Kasumi-1 (cell line): Measurements from ENCODE around the gene MRPL19.

Source experiments
- DNase-seq, 2 experiments: peaks; one replicate each; lab custom pipeline; 2025; lab: John Stamatoyannopoulos, UW

MRPL19 gene

DNA sequence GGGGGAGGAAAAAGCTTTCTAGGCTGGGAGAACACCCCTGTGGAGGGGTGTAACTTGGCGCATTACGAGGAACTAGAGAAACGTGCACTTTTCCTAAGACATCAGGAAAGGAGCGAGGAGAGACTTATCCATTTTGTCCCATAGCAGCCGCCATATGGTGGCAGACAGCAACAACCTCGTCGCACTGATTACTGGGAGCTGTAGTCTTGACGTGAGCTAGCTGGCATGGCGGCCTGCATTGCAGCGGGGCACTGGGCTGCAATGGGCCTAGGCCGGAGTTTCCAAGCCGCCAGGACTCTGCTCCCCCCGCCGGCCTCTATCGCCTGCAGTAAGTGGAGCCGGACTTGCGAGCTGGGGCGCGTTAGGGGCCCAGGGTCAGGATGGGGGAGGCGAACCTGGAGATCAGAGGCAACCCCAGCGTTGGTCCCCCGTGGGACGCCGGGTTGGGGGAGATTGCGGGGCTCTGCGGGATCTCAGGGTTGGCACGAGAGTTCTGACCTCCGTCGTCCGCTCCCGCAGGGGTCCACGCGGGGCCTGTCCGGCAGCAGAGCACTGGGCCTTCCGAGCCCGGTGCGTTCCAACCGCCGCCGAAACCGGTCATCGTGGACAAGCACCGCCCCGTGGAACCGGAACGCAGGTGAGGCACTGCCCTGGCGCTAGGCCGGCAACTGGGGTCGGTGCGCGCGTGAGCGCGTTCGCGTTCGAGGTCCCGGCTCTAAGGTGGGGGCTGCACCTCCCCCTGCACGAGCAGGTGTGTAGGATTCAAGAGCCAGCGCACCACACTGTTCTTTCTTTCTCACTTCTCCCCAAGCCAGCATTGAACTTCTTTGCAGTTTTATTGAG, at the start of gene MRPL19:
Gene MRPL19, plus strand, starts transcription at position 201 of the 843 bp plus-strand sequence. Its CDS starts 25 bp downstream, at position 226.
- peak; percentile 94 to 96 for DNase-seq

DNA sequence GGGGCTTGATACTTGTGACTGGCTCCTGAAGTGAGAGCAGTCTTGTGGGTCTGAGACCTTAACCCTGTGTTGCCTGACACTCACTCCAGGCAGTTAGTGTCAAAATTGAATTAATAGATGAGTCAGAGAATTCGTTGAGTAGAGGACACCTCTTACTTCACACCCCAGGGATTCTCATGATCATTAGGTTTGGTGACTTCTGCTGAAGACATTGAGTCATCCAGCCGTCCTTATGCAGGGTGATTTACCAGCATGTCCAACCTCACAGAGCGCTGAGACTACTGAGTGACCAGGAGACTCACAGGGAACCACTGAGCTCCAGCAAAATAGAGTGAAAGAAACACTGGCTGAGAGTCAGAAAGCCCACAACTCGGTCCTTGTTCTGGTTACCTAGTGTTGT, 49.8 kb upstream of the MRPL19 start:
- DNase-seq = no peak

DNA sequence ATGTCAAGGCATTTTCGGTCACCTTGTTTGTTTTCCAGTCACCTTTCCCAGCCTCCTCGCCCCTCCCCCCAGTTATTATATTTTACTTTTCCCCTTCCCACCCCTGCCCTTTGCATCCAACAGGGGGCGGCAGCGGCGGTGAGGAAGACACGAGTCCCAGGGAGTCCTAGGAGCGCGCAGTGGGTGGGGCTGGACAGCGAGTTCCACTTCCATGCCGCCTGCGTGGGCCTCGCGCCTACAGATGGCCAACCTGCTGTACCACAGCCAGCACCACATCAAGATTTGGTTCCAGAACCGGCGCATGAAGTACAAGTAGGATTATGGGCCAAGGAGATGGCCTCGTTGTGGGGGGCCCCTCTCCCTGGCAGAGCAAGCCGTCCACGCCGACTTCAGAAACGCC, 48.6 kb upstream of the MRPL19 start:
- no peak for DNase-seq

DNA sequence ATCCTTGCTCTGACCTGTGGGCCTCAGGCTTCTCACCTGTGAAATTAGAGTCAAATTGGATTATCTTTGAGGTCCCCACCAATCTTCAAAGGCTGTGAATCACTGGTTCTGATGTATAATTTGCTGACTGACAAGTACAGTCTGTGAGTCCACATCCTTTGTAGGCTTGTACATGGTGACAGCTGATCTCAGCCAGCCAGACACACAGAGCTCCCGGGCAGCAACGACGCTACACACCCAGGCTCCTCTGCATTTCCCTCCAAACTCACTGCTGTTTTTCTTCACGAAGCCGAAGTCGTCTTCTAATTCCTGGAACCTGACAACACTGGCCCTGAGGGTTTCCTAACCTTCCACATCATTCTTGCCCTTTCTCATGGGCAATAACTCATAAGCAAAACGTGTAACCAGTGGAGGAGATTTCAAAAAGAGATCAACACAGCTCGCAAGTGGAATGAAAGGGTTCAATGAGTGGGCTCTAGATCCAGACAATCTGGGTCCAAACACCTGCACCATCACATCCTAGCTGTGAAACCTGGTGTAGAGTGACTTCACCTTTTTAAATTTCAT, 47.9 kb upstream of the MRPL19 start:
- no peak for DNase-seq

DNA sequence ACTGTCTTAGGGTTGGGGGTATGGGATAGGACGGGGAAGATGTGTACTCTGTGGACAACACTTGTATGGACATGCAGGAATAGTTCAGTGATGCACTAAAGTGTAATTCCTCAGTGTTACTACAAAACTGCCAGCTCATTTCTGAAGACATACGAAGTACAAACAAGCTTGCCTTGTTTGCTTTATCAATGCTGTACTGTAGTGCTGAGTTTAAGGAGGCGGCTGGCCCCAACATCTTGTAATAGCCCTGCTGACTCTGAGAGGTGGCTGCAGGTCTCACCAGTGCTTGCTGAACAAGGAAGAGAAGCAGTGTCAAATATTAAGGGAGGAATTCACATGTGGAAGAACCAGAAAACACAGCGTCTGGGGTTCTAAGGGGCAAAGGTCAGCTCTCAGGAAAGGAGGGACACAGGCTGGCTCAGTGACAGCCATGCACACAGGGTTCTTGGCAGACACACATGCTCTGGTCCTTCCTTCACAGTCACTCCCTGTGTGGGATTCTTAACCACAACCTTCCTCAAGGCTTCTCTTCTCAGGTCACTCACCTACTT, 46.0 kb upstream of the MRPL19 start:
- no peak for DNase-seq

DNA sequence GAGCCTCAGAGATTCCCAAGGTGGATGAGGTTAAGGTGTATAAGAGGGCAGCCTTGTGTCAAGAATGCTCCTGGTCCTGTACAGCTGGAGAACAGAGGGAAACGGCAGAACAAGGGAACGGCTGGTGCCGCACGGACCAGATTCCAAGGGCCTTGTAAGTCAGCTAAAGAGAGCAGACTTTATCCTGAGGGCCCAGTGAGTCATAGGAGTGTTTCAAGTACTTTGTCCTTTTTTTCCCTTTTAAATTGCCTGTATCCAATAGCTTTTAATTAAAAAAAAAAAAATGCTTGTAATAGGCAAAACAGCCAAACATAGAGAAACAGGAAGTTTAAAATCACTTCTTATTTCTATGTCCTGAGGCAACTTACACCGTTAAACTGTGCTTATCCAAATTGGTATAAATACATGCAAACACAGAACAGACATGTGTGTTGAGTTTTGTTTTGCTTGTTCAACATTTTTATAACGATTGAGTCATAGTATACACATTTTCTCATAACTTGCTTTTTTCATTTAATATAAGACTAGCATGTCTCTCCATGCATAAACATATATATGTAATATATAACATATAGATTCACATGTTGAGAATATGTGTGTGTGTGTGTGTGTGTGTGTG, 43.8 kb upstream of the MRPL19 start:
- no peak for DNase-seq

DNA sequence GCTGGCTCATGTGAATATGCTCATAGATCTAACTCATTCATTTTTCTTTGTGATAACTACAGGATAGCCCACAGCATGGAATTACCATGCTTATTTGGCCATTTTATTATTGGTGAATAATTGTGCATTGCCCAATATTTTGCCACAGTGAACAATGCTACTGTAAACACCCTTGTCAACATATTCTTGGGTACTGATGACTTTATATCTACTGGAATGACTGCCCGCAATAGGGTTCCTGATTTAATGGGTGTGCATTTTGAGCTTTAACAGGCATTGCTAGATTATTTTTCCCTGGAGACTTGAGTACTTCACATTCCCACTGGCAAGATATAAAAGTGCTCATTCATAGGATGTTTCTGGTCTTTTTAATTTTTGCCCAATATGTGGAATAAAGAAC, 43.1 kb upstream of the MRPL19 start:
- DNase-seq = no peak

DNA sequence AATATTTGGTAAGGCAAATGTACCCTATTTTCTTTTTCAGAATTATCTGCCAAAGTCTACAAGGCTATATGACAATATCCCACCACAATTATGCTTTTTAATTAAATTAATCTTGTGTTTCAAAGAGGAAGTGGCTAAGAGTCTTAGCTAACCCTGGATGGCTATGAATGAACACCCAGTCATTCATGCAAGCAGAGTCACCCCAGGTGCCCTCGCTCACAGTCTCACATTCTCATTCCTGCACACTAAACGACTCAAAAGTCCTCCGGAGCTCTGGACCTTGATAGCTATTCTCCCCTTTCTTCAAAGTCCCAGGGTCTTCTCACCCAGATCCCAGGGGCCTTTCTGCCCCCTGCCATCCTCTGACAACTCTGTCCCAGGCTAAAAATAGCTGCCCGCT, 42.1 kb upstream of the MRPL19 start:
- DNase-seq = no peak

DNA sequence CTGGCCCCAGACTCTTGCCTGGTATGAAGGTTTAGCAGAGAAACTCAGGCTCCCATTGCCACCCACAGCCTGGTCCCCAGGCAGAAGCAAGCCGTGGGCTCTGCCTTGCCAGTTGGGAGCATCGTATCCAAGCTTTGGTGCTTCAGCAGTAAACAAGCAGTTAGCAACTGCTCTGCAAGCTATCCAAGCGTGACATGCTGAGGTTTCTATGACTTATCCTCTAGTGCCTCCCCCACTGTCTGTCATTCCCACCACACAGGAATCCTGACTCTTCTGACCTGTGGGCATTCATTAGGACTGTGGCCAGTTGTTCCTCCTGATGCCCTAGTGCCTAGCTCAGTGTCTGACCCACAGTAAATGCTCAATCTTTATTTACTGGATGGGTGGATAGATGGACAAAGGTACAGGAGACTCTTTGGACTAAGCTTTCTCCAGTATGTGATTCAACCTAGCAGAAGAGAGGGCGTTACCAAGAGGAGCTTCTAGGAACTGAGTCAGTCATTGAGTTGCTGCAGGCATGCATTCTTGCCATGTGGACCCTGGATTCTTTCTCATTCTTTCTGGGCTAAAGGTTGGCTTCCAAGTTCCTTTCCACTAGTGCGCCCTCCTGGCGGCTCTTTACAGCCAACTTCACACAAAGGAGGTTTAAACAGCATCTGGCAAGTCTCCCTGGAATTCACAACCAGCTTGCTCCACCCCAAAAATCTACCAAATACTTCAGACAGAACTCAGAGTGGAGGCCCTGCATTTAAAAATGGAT, 40.6 kb upstream of the MRPL19 start:
- no peak for DNase-seq

DNA sequence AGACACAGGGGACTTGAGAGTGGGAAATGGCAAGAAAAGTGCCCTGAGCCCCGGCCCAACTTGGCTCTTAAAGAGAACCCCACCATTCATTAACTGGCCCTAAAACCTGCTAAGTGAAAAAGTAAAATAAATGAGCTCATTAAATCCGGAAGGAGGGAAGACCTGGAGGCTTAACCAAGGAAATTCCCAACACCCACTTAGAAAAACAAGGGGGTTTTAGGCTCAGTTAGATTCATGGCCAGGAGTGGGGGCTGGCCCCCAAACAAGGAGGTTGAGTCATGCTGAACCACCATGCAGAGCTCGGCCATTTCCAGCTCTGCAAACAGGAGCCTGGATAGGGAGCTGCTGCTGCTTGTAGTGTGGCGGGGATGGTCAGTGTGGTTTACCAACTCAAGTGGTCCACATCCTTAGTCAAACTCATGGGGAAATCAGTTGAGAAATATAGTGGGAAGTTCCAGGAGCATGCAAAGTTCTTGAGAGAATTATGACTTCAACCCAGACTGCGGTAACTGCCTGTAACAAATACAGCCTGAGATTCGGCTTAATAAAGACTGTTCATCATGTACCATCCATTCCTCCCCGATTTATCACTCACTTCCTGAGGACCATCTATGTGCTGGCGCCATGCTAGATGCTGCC, 39.7 kb upstream of the MRPL19 start:
- no peak for DNase-seq

DNA sequence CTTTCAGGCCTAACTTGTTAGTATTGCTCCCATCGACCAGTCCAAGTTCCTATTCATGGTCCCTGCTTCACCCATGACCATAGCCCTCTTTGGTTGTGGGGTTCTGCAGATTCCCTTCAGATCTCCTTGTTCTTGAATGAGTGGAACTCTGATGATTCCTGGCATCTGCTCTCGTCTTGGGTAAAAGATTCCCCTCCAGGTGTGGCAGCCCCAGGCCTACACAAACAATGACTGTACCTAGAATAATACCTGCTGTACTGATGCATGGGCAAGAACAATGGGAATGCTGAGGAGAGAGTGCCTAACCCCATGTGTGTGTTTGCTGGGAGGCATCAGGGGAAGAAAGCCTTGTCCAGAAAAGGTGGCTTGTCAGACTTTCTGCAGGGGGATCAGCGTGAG, 39.2 kb upstream of the MRPL19 start:
- DNase-seq = no peak

DNA sequence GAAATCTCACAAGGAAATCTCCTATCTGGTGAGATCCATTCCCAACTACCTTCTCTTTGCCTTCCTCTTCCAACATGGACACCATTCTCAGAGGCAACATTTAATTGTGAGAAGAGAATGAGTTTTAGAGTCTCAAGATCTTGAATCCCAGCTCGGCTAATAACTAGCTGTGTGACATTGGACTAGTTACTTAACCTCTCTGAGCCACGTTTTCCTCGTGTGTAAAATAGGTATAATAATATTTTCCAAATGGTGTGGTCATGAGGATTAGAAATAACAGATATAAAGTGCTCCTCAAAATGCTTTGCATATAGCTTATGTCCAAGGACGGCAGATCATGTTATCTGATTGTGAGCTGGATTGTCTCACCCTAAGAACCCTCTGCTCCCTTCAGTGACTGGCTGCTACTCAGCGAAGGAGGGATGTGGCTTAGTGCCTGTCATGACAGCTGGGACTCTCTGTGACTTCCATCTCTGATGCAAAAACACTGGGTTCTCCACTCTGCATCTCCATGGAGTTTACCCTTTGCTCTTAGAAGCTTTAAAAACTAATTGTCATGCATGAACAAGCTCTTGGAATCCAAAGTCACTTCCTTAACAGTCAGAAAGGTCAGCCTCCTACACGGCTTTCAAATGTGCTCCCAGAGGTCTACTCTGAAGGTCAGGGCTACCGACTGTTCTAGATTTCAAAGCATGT, 38.4 kb upstream of the MRPL19 start:
- no peak for DNase-seq

DNA sequence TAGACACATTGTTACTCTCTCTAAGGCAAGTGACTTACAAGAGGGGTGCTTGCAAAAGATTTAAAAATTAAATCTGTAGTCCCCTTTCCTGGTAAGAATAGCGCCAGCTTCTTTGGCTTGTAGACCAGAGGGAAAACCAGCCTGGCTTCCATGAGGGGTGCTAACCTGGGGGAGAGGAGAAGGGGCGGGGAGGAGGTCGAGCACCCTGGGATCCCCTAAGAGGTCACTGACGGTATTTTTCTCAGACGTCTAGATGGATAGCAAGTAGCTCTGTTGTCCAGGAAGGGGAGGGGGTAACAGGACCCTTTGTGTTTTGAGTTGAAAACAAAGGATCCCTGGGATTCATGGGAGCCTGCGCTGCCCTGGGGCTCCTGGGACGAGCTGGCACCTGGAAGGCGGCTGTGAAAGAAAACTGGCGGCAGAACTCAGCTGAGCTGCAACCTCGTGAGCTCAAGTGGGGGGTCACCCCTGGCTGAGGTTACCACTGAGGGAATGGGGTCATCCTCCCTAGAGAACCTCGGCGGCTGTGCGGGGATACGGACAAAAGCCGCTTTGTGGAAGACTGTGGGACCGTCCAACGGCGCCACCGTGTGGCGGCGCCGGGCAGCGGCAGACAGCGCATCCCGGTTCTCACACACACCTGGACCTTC, 37.8 kb upstream of the MRPL19 start:
- DNase-seq = peak; percentile 26 to 39

DNA sequence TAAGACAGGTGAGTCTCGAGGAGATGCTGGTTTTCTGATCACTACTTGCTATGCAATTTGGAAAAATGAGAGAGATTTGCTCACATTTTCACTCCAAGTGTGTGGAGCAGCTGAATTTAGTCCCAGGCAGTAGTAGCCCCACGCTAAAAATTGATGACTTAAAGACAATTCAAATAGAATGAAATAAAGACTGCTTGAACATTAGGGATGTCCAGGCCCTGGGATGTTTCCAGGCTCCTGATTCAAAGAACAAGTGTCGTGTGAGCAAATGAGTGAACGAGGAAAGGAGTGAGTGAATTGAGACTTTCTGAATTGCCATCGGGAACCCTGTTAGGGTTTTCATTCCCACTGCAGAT, 37.3 kb upstream of the MRPL19 start:
- no peak for DNase-seq

DNA sequence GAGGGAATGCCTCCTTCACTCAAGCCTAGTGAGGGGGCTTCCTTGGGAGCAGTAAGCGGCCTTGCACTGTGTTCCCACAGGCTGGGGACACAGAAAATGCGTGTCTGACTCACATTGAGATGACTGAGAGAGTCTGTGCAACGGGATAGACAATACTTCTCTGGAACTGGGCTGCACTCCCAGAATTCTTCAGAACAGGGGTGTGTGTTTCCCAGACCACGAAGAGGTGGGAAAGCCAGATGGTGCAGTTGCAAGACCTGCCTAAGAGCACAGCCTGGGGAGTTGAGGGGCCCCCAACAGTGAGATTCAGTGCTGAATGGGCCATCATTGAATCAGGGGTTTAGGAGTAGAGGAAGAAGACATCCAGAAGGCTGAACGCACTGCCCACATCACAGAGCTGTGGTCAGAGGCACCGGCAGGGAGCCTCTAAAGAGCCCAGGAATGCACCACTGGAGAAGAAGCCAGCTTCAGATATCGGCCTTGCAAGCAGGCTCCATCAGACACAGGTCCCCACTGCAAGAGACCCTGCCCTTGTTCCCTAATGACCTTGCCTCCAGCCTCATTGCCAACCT, 36.6 kb upstream of the MRPL19 start:
- no peak for DNase-seq

DNA sequence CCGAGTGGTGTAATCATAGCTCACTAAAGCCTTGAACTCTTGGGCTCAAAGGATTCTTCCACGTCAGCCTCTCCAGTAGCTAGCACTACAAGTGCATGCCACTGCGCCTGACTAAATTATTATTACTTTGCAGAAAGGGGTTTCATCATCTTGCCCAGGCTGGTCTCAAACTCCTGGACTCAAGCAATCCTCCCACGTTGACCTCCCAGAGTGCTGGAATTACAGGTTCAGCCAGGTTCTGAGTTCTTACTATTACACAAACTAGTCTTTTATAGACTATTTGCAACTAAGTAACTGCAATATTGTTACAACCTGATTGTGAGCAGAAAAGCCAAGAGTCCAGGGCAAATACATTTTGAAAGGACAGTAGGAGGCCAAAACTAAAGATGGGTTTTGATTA, 35.9 kb upstream of the MRPL19 start:
- DNase-seq = no peak

DNA sequence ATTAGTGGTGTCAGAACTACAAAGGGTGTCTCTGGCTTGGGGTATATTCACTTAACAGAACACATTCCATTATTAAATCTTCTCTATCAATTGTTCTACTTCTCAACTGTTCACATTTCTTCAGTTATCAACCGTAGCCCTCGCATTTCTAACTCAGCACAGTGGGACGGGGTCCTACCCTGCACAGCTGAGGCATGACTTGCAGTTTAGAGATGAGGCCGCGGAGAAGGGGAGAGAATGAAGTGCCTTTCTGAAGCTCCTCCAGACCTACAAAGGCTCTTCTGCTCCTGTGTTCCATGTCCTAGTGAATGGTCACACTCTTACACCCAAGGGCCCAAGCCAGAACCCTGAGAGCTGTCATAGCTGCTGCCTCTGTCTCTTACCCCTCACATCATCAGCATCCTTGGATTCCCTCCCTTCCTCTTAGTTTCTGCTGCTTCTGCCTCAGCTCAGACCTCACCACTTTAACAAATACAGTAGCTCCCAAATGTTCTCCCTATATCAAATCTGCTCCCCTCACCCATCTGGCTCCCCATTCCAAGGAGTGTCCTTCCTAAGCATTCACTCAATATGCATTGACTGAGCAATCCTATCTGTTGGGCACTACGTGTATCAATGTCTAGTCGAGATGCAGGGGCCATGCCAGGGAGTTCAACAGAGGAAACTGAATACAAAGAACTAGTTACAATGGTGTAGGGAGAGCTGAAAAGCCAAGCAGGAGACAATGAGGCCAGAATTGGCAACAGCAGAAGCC, 34.3 kb upstream of the MRPL19 start:
- DNase-seq = no peak

DNA sequence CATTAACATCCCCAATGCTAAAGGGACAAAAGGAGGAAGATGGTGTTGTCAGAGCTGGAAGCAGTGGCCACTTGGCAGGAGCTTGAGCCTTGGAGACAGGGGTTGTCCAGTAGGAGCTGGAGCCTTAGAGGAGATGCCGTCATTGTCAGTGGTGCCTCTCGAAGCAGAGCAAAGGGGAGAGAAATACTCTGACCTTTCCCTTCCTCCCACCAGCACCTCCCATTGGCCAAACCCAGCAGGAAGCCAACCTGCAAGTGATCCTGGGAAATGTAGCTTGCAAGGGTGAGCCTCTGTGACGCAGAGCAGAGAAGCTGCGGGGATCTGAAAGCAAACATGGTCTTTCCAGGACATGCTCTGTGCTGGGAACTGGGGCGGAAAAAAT, 33.7 kb upstream of the MRPL19 start:
- no peak for DNase-seq

DNA sequence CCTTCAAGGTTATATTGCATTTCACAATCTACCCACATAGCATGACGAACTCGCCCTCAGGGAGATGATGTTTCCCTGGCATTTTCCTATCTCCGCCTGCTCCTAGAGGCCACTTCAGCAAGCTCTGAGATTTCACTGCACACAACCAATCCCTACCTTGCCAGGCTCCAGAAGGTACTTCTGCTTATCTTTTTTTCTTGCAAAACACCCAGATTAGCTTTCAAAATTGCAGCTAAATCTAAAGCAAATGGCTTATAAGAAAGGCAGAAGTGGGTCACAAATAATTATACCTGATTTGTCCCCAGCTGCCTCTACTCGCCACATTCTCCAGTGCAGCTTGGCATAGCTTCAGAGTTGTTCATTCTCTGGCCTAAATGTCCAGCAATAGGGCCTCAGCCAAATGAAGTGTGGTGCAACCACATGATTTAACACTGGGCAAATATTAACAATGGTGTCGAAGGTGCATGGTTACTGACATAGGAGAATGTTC, 32.4 kb upstream of the MRPL19 start:
- no peak for DNase-seq

DNA sequence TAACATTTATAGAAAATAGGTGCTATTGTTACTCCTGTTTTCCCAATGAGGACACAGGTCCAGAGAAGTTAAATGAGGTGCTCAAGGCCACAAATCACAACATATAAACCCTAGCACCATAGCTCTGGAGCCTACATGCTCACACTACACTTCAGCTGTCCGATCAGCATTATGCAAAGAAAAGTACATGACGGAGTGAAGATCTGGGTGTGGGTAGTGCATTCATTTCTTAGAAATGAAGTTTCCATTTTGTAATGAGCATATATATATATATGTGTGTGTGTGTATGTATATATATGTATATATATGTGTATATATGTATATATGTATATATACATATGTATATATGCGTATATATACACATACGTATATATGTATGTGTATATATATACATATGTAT, 30.2 kb upstream of the MRPL19 start:
- DNase-seq = no peak
